Panc1 (cell line): ENCODE data around the gene NFATC1. TPM values are rescaled to one million over a fixed set of nuclear protein-coding genes. Genes with fewer than 3 reads are reported as not detected.

Experiments used
- ATAC-seq: fragments of 200-7000 bp; cut with Tn5 transposase; 2 replicates; pipeline ENCODE4 v1.9.1; 2020; ENCODE audit warnings: mild to moderate bottlenecking, moderate library complexity
- BruUV-seq: library from RNA; stranded (reverse); fragments of 400-500 nt; replicated peaks from 2 replicates; lab custom pipeline; 2021; lab: Mats Ljungman, UMichigan
- CTCF ChIA-PET: fragments of 300-600 bp; sonication (Branson Sonifier 250); formaldehyde crosslinking; loops from one replicate; lab custom pipeline; 2022; ENCODE audit warnings: antibody characterized with exemption; lab: Charles Lee
- POLR2A ChIA-PET: fragments of 300-600 bp; sonication (Branson Sonifier 250); formaldehyde crosslinking; loops from one replicate; lab custom pipeline; 2022; ENCODE audit warnings: antibody characterized with exemption; lab: Charles Lee
- DNase-seq: peaks from one replicate; pipeline ENCODE4 v3.0.0-alpha.2; 2010; ENCODE audit warnings: low read depth, low spot score
- H3K27ac ChIP-seq: 2 replicates; pipeline ENCODE4 v1.5.1; 2011; ENCODE audit warnings: mild to moderate bottlenecking, low read length, inconsistent platforms
- H3K27me3 ChIP-seq: fragments of 200-500 bp; sonication (Bioruptor generic); 2 replicates; pipeline ENCODE4 v1.6.0; 2014; ENCODE audit warnings: low read length, inconsistent platforms; ENCODE audit not compliant: control insufficient read depth, insufficient read depth
- H3K36me3 ChIP-seq: fragments of 200-500 bp; sonication (Bioruptor generic); 2 replicates; pipeline ENCODE4 v1.5.1; 2014; ENCODE audit warnings: inconsistent platforms, mild to moderate bottlenecking, low read length, moderate library complexity; ENCODE audit not compliant: control insufficient read depth, insufficient read depth
- H3K4me1 ChIP-seq: 2 replicates; pipeline ENCODE4 v1.5.1; 2011; ENCODE audit warnings: inconsistent platforms, mild to moderate bottlenecking, low read length, moderate library complexity; ENCODE audit not compliant: control insufficient read depth, insufficient read depth
- H3K4me3 ChIP-seq, 2 experiments: 2 replicates each; pipeline ENCODE4 v1.5.1; 2011 to 2012; ENCODE audit warnings: low read depth in 2 of 2, low read length in 2 of 2, mild to moderate bottlenecking in 2 of 2, inconsistent platforms in 1 of 2, moderate library complexity in 1 of 2
- H3K9me3 ChIP-seq: fragments of 200-500 bp; sonication (Bioruptor generic); 2 replicates; pipeline ENCODE4 v1.5.1; 2014; ENCODE audit warnings: low read depth, mild to moderate bottlenecking, inconsistent platforms, low read length, moderate library complexity; ENCODE audit not compliant: control insufficient read depth, insufficient read depth
- CTCF ChIP-seq: fragments of 450-650 bp; IDR thresholded peaks from 2 replicates; pipeline ENCODE4 v1.5.1; 2017; ENCODE audit warnings: mild to moderate bottlenecking
- POLR2AphosphoS5 ChIP-seq: IDR thresholded peaks from 2 replicates; pipeline ENCODE4 v1.6.1; 2012; ENCODE audit warnings: mild to moderate bottlenecking, low read depth, low read length, moderate library complexity
- SIN3A ChIP-seq: IDR thresholded peaks from 2 replicates; pipeline ENCODE4 v1.6.1; 2012; ENCODE audit warnings: low read depth, mild to moderate bottlenecking, low read length, moderate library complexity, borderline replicate concordance; ENCODE audit not compliant: insufficient read depth
- TCF7L2 ChIP-seq: IDR thresholded peaks from 2 replicates; pipeline ENCODE4 v1.6.1; 2011; ENCODE audit warnings: mild to moderate bottlenecking, low read depth, low read length, inconsistent platforms
- in situ Hi-C: cut with HindIII; loops from 2 replicates; pipeline ENCODE4 v1.10.0; 2016; ENCODE audit warnings: low sequenced_read_pairs, low pct_unique_long_range_greater_than_20kb
- intact Hi-C: fragments of 100-400 bp; cut with micrococcal nuclease; formaldehyde crosslinking; loops from one replicate; pipeline ENCODE4 v1.10.0; 2022; ENCODE audit not compliant: unreplicated experiment
- total RNA-seq: library from RNA; stranded (reverse); gene quantifications from one replicate; pipeline ENCODE4 v1.2.1, GENCODE V29; 2021; ENCODE audit not compliant: unreplicated experiment
- TF ChIP-seq, protein P1 (sequence below), 2 experiments: IDR thresholded peaks; 2 replicates each; pipeline ENCODE4 v1.6.1; 2011 to 2012; ENCODE audit warnings: low read depth in 2 of 2, control low read depth in 1 of 2, low read length in 1 of 2, mild to moderate bottlenecking in 1 of 2, moderate library complexity in 1 of 2; ENCODE audit not compliant: insufficient read depth in 1 of 2

Gene NFATC1
- total RNA-seq, 1 experiment from 2014 or later: 30.8 TPM

- TF ChIP-seq, protein P1, sequence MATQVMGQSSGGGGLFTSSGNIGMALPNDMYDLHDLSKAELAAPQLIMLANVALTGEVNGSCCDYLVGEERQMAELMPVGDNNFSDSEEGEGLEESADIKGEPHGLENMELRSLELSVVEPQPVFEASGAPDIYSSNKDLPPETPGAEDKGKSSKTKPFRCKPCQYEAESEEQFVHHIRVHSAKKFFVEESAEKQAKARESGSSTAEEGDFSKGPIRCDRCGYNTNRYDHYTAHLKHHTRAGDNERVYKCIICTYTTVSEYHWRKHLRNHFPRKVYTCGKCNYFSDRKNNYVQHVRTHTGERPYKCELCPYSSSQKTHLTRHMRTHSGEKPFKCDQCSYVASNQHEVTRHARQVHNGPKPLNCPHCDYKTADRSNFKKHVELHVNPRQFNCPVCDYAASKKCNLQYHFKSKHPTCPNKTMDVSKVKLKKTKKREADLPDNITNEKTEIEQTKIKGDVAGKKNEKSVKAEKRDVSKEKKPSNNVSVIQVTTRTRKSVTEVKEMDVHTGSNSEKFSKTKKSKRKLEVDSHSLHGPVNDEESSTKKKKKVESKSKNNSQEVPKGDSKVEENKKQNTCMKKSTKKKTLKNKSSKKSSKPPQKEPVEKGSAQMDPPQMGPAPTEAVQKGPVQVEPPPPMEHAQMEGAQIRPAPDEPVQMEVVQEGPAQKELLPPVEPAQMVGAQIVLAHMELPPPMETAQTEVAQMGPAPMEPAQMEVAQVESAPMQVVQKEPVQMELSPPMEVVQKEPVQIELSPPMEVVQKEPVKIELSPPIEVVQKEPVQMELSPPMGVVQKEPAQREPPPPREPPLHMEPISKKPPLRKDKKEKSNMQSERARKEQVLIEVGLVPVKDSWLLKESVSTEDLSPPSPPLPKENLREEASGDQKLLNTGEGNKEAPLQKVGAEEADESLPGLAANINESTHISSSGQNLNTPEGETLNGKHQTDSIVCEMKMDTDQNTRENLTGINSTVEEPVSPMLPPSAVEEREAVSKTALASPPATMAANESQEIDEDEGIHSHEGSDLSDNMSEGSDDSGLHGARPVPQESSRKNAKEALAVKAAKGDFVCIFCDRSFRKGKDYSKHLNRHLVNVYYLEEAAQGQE (IDR thresholded peaks at IDR 0.05; ENCODE audit: insufficient read depth in 1 of 2, low read depth in 2 of 2, low read length in 1 of 2): no peak
- TF ChIP-seq SIN3A (no peak), CTCF (no peak), TCF7L2 (no peak), POLR2AphosphoS5 (no peak)
- CTCF ChIA-PET: no interaction called here
These were observed 116.1 kb downstream of the NFATC1 start for GRCh38 chr18:79511671-79512301.

GRCh38 chr18:79512461-79513380 lies 117.0 kb downstream of the NFATC1 start:
- no peak for TF ChIP-seq SIN3A
- Histone ChIP-seq H3K9me3 (no peaks in the 10 kb centered on the region), H3K36me3 (no peaks in the 10 kb centered on the region), H3K27me3 (no peaks in the 10 kb centered on the region), H3K27ac (no peak overlapping the region), H3K4me3 (no peak overlapping the region), H3K4me1 (no peaks in the 10 kb centered on the region)
- no peak for DNase-seq
- BruUV-seq: no TSS peak
- ChIA-PET POLR2A (interaction anchor here (0.6 kb wide), 1 partner anchor 89 kb away, joined by 8 read pairs; no protein-coding TSS in a partner anchor), CTCF (no interaction called here)
- peak; percentile 11; the same call in 1 of the 2 replicates for ATAC-seq
- in situ Hi-C loops: no loop called here
- intact Hi-C loops: no loop called here

More at GRCh38 chr18:79511671-79512301, 116.1 kb downstream of the NFATC1 start:
- intact Hi-C loops: no loop called here
- Histone ChIP-seq H3K4me1 (no peaks in the 10 kb centered on the region), H3K27ac (no peak overlapping the region), H3K36me3 (no peaks in the 10 kb centered on the region), H3K9me3 (no peaks in the 10 kb centered on the region), H3K4me3 (no peak overlapping the region), H3K27me3 (no peaks in the 10 kb centered on the region)
- in situ Hi-C loops: no loop called here
- ATAC-seq: peak; percentile 6
- DNase-seq: no peak
- POLR2A ChIA-PET: interaction anchor here (0.6 kb wide), 1 partner anchor 90 kb away, joined by 8 read pairs; no protein-coding TSS in a partner anchor
- BruUV-seq: no TSS peak
